ENCODE results near the gene CALCA. TPM values are rescaled to one million over a fixed set of nuclear protein-coding genes. Genes with fewer than 3 reads are reported as not detected.
"Not testable (repeated sequence)": the region's sequence is repeated elsewhere in the genome, so short reads cannot be mapped to it uniquely, and the experiment has no call there.

CALCA gene
- total RNA-seq = not detected

GRCh38 chr11:14971865-14972580 is at the start of gene CALCA:
CALCA (minus strand) TSS chr11:14972351; CDS start chr11:14971192, 1,159 bp downstream.
- TF ChIP-seq POLR2A (IDR thresholded peaks at IDR 0.05) (no peak), CTCF (IDR thresholded peaks at IDR 0.05) (no peak), POLR2AphosphoS5 (IDR thresholded peaks at IDR 0.05) (no peak)
- H3K4me3 ChIP-seq = peak within 1 kb of the TSS in 2 of 3 donors; percentile 9 to 41
- H3K9me3 ChIP-seq = no peaks in the 10 kb centered on the region
- no peak for DNase-seq (ENCODE audit: low spot score in 2 of 2)
- H3K4me1 ChIP-seq = peaks cover 0 to 4% of the 10 kb centered on the region in 2 donors
- peaks cover 0 to 78% of the 10 kb centered on the region in 2 donors for H3K27me3 ChIP-seq
- no peak within 1 kb of the TSS for H3K27ac ChIP-seq
- no peaks in the 10 kb centered on the region for H3K36me3 ChIP-seq
- intact Hi-C loops (cut with DNase I; ENCODE audit: low total_unique reads) = no loop called here

- H3K9me3 ChIP-seq = peaks cover 0 to 23% of the 10 kb centered on the region in 2 donors
Observed at GRCh38 chr11:15016200-15016599, 44.0 kb upstream of the CALCA start.

GRCh38 chr11:15011776-15012345 is 39.7 kb upstream of the CALCA start:
- H3K27me3 ChIP-seq = no peaks in the 10 kb centered on the region
- no peaks in the 10 kb centered on the region for H3K36me3 ChIP-seq
- H3K9me3 ChIP-seq = peaks cover 0 to 7% of the 10 kb centered on the region in 2 donors
- TF ChIP-seq POLR2A (IDR thresholded peaks at IDR 0.05) (no peak), CTCF (IDR thresholded peaks at IDR 0.05) (no peak), POLR2AphosphoS5 (IDR thresholded peaks at IDR 0.05) (no peak)
- no peaks in the 10 kb centered on the region for H3K4me1 ChIP-seq
- no peak for DNase-seq (ENCODE audit: low spot score in 2 of 2)
- intact Hi-C loops (cut with DNase I; ENCODE audit: low total_unique reads) = no loop called here
- no peak overlapping the region for H3K27ac ChIP-seq
- no peak overlapping the region for H3K4me3 ChIP-seq

More at GRCh38 chr11:15016200-15016599, 44.0 kb upstream of the CALCA start:
- H3K4me3 ChIP-seq = no peak overlapping the region
- no peaks in the 10 kb centered on the region for H3K27me3 ChIP-seq
- no peaks in the 10 kb centered on the region for H3K4me1 ChIP-seq
- intact Hi-C loops (cut with DNase I; ENCODE audit: low total_unique reads) = no loop called here
- no peak for TF ChIP-seq POLR2A (IDR thresholded peaks at IDR 0.05)
- no peak overlapping the region for H3K27ac ChIP-seq
- H3K36me3 ChIP-seq = no peaks in the 10 kb centered on the region
- no peak for DNase-seq (ENCODE audit: low spot score in 2 of 2)

- intact Hi-C loops (cut with DNase I; ENCODE audit: low total_unique reads) = no loop called here
- H3K27ac ChIP-seq = no peak overlapping the region
Observed at GRCh38 chr11:15010865-15011264, 38.7 kb upstream of the CALCA start.

GRCh38 chr11:15006139-15006759 is 34.1 kb upstream of the CALCA start:
- intact Hi-C loops (cut with DNase I; ENCODE audit: low total_unique reads) = no loop called here
- no peak overlapping the region for H3K4me3 ChIP-seq
- H3K4me1 ChIP-seq = no peaks in the 10 kb centered on the region
- H3K27ac ChIP-seq = no peak overlapping the region
- TF ChIP-seq POLR2A (IDR thresholded peaks at IDR 0.05) = no peak
- TF ChIP-seq POLR2AphosphoS5 (IDR thresholded peaks at IDR 0.05) = no peak
- TF ChIP-seq CTCF (IDR thresholded peaks at IDR 0.05) = no peak
- no peaks in the 10 kb centered on the region for H3K36me3 ChIP-seq
- no peaks in the 10 kb centered on the region for H3K27me3 ChIP-seq
- H3K9me3 ChIP-seq = peaks cover 0 to 5% of the 10 kb centered on the region in 2 donors
- no peak for DNase-seq (ENCODE audit: low spot score in 2 of 2)

More at GRCh38 chr11:15010865-15011264, 38.7 kb upstream of the CALCA start:
- H3K9me3 ChIP-seq = peaks cover 0 to 4% of the 10 kb centered on the region in 2 donors
- H3K36me3 ChIP-seq = no peaks in the 10 kb centered on the region
- no peaks in the 10 kb centered on the region for H3K4me1 ChIP-seq
- no peak for DNase-seq (ENCODE audit: low spot score in 2 of 2)
- TF ChIP-seq CTCF (IDR thresholded peaks at IDR 0.05) (no peak), POLR2AphosphoS5 (IDR thresholded peaks at IDR 0.05) (no peak), POLR2A (IDR thresholded peaks at IDR 0.05) (no peak)
- no peaks in the 10 kb centered on the region for H3K27me3 ChIP-seq
- H3K4me3 ChIP-seq = no peak overlapping the region

- DNase-seq (ENCODE audit: low spot score in 2 of 2); intact Hi-C loops (cut with DNase I; ENCODE audit: low total_unique reads); H3K9me3 ChIP-seq: not testable (repeated sequence)
Observed at GRCh38 chr11:14988133-14988532, 16.0 kb upstream of the CALCA start.

More at GRCh38 chr11:14988133-14988532, 16.0 kb upstream of the CALCA start:
- H3K27me3 ChIP-seq = peaks cover 0 to 10% of the 10 kb centered on the region in 2 donors
- H3K27ac ChIP-seq, H3K36me3 ChIP-seq, H3K4me3 ChIP-seq, H3K4me1 ChIP-seq: not testable (repeated sequence)

Data from breast epithelium (tissue), 4 donors.